GM23338 (cell line): ENCODE data around the gene NEU4. TPM values are rescaled to one million over a fixed set of nuclear protein-coding genes. Genes with fewer than 3 reads are reported as not detected.

ENCODE experiments used
- ATAC-seq: fragments of 200-7000 bp; cut with Tn5 transposase; 3 replicates; pipeline ENCODE4 v1.9.1; 2020
- DNase-seq: peaks from one replicate; pipeline ENCODE4 v3.0.0-alpha.2; 2015; ENCODE audit warnings: low spot score
- H2AFZ ChIP-seq: fragments of 200-600 bp; sonication (generic); 2 replicates; pipeline ENCODE4 v1.8.0; 2016; ENCODE audit warnings: antibody characterized with exemption, mild to moderate bottlenecking, moderate library complexity
- H3F3A ChIP-seq: fragments of 200-600 bp; sonication (generic); replicated peaks from 2 replicates; pipeline ENCODE4 v1.8.0; 2017; ENCODE audit warnings: antibody characterized with exemption, mixed run types, low read depth
- H3K27ac ChIP-seq: fragments of 200-600 bp; sonication (generic); 2 replicates; pipeline ENCODE4 v1.6.1; 2016; ENCODE audit warnings: low read depth
- H3K27me3 ChIP-seq: fragments of 200-600 bp; sonication (generic); 2 replicates; pipeline ENCODE4 v1.8.0; 2016; ENCODE audit warnings: mild to moderate bottlenecking, mixed run types, moderate library complexity; ENCODE audit not compliant: insufficient read depth
- H3K36me3 ChIP-seq: fragments of 200-600 bp; sonication (generic); 2 replicates; pipeline ENCODE4 v1.8.0; 2016; ENCODE audit warnings: mild to moderate bottlenecking; ENCODE audit not compliant: insufficient read depth
- H3K4me1 ChIP-seq: fragments of 200-600 bp; sonication (generic); 2 replicates; pipeline ENCODE4 v1.8.0; 2016; ENCODE audit warnings: mild to moderate bottlenecking, moderate library complexity; ENCODE audit not compliant: insufficient read depth
- H3K4me2 ChIP-seq: fragments of 200-600 bp; sonication (generic); 2 replicates; pipeline ENCODE4 v1.7.1; 2017; ENCODE audit warnings: mixed run types
- H3K4me3 ChIP-seq: fragments of 200-600 bp; sonication (generic); 2 replicates; pipeline ENCODE4 v1.6.1; 2016; ENCODE audit warnings: mixed run types
- H3K79me2 ChIP-seq: fragments of 200-600 bp; sonication (generic); replicated peaks from 2 replicates; pipeline ENCODE4 v1.8.0; 2017; ENCODE audit warnings: mild to moderate bottlenecking; ENCODE audit not compliant: insufficient read depth
- H3K9me2 ChIP-seq: fragments of 200-600 bp; sonication (generic); 2 replicates; pipeline ENCODE4 v1.8.0; 2017; ENCODE audit not compliant: insufficient read depth
- H4K20me1 ChIP-seq: fragments of 200-600 bp; sonication (generic); replicated peaks from 2 replicates; pipeline ENCODE4 v1.8.0; 2017; ENCODE audit warnings: mild to moderate bottlenecking; ENCODE audit not compliant: insufficient read depth
- H3K27ac Mint-ChIP-seq: 2 replicates; pipeline ENCODE4 v1.8.0; 2020; ENCODE audit warnings: inconsistent platforms, mild to moderate bottlenecking, moderate library complexity, mixed read lengths
- H3K27me3 Mint-ChIP-seq: 3 replicates; pipeline ENCODE4 v1.8.0; 2022; ENCODE audit warnings: low read depth, mild to moderate bottlenecking, moderate library complexity, mixed read lengths, inconsistent platforms; ENCODE audit not compliant: insufficient read depth, poor library complexity
- H3K36me3 Mint-ChIP-seq: 3 replicates; pipeline ENCODE4 v1.8.0; 2021; ENCODE audit warnings: low read depth, mild to moderate bottlenecking, inconsistent platforms, moderate library complexity, mixed read lengths
- H3K4me1 Mint-ChIP-seq: 3 replicates; pipeline ENCODE4 v1.8.0; 2020; ENCODE audit warnings: mild to moderate bottlenecking, inconsistent platforms, mixed read lengths
- H3K4me3 Mint-ChIP-seq: 3 replicates; pipeline ENCODE4 v1.8.0; 2021; ENCODE audit warnings: moderate library complexity, mild to moderate bottlenecking, inconsistent platforms, mixed read lengths
- H3K9me3 Mint-ChIP-seq: 3 replicates; pipeline ENCODE4 v1.8.0; 2020; ENCODE audit warnings: moderate library complexity, mild to moderate bottlenecking, inconsistent platforms, mixed read lengths
- CREB1 ChIP-seq: fragments of 250-450 bp; sonication (Bioruptor Pico); IDR thresholded peaks from 2 replicates; pipeline ENCODE4 v1.5.0; 2020; ENCODE audit warnings: low read depth, mild to moderate bottlenecking, moderate library complexity
- EZH2 ChIP-seq: fragments of 200-600 bp; sonication (generic); IDR thresholded peaks from one replicate; pipeline ENCODE4 v1.8.0; 2017; ENCODE audit warnings: antibody characterized with exemption, mild to moderate bottlenecking, low read depth; ENCODE audit not compliant: unreplicated experiment
- EZH2phosphoT487 ChIP-seq: fragments of 200-600 bp; sonication (generic); IDR thresholded peaks from one replicate; pipeline ENCODE4 v1.8.1; 2018; ENCODE audit warnings: antibody characterized with exemption; ENCODE audit not compliant: unreplicated experiment
- JUNB ChIP-seq: IDR thresholded peaks from one replicate; pipeline ENCODE4 v1.6.1; 2016; ENCODE audit warnings: antibody characterized with exemption; ENCODE audit not compliant: unreplicated experiment
- NANOG ChIP-seq: IDR thresholded peaks from 2 replicates; pipeline ENCODE4 v1.6.1; 2016; ENCODE audit warnings: antibody characterized with exemption, borderline replicate concordance
- POLR2AphosphoS5 ChIP-seq: IDR thresholded peaks from 2 replicates; pipeline ENCODE4 v1.6.1; 2016; ENCODE audit warnings: antibody characterized with exemption, low read depth
- STAT1 ChIP-seq: IDR thresholded peaks from one replicate; pipeline ENCODE4 v1.6.1; 2016; ENCODE audit warnings: antibody characterized with exemption; ENCODE audit not compliant: unreplicated experiment
- ZNF114 ChIP-seq: fragments of 250-450 bp; sonication (Bioruptor Pico); IDR thresholded peaks from 2 replicates; pipeline ENCODE4 v1.5.0; 2020; ENCODE audit warnings: mild to moderate bottlenecking, moderate library complexity
- ZNF331 ChIP-seq: fragments of 250-450 bp; sonication (Bioruptor Pico); IDR thresholded peaks from 2 replicates; pipeline ENCODE4 v1.5.0; 2020; ENCODE audit warnings: low read depth, mild to moderate bottlenecking, moderate library complexity
- polyA plus RNA-seq: library from polyadenylated mRNA; unstranded; fragments of >200 nt; fragmentation: Nextera tagmentation; extraction: Ambion mirVana; gene quantifications from 2 replicates; pipeline ENCODE4 v1.2.1, GENCODE V29; 2016
- total RNA-seq: library from RNA; depleted of rRNA; stranded (reverse); fragments of >200 nt; shearing (Covaris generic); gene quantifications from 2 replicates; pipeline ENCODE4 v1.2.3, GENCODE V29; 2014
- TF ChIP-seq, protein P1 (sequence below): IDR thresholded peaks from one replicate; pipeline ENCODE4 v1.6.1; 2018; ENCODE audit warnings: antibody characterized with exemption; ENCODE audit not compliant: unreplicated experiment
- TF ChIP-seq, protein P2 (sequence below), 2 experiments: fragments of 200-600 bp in 1 of 2; sonication (generic) in 1 of 2; conservative IDR thresholded peaks; 2 replicates each; pipeline versions ENCODE4 v1.5.1 to v1.6.1; 2016 to 2017; ENCODE audit warnings: antibody characterized with exemption in 2 of 2, low read depth in 2 of 2, mild to moderate bottlenecking in 2 of 2, moderate library complexity in 1 of 2
- TF ChIP-seq, protein P3 (sequence below): IDR thresholded peaks from 2 replicates; pipeline ENCODE4 v1.6.1; 2016; ENCODE audit warnings: antibody characterized with exemption
- TF ChIP-seq, protein P4 (sequence below): fragments of 250-450 bp; sonication (Bioruptor Pico); IDR thresholded peaks from 2 replicates; pipeline ENCODE4 v1.5.0; 2020; ENCODE audit warnings: mild to moderate bottlenecking, moderate library complexity

Gene NEU4
- total and polyA plus RNA-seq, 2 experiments from 2014 or later = 0.29 to 1.2 TPM

DNA sequence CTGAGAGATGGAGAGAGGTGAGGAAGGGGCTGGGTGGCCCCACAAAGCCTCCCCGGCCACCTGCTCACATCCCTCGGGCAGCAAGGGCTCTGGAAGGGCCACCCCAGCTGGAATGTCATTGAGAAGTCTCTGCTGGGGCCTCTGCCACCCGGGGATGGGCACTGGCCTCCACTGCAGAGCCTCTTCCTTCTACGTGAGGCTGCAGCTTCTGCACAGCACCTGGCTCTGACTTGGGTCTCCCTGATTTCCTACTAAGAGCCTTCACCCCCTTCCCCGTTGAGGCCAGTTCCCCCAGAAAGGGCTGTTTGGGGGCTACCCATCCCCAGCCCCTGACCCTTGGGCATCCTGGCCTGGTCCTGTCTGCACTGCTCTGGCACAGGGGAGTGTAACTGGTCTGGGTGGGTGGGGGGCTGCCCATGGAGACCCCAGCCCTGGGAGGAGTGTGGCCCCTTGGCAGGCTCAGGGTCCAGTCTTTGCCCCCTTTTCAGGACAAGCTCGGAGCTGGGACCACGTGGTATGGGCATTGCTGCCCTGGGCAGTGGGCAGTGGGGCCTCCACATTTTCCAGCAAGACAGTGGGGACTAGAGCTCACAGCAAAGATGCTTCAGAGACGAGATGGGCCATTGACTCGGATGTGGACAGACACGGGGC is 44.1 kb downstream of the NEU4 start:
- no peaks in the 10 kb centered on the region for H3K9me2 ChIP-seq
- Mint-ChIP-seq H3K9me3 (no peaks in the 10 kb centered on the region; the same call in 2 of the 3 replicates), H3K4me3 (no peak overlapping the region), H3K27me3 (peaks cover 6% of the 10 kb centered on the region), H3K4me1 (no peaks in the 10 kb centered on the region), H3K27ac (no peak overlapping the region), H3K36me3 (no peaks in the 10 kb centered on the region)
- H3K27me3 ChIP-seq = no peaks in the 10 kb centered on the region
- DNase-seq = no peak
- no peak for ATAC-seq
- H3K4me2 ChIP-seq = no peak overlapping the region
- H3K4me1 ChIP-seq = no peaks in the 10 kb centered on the region
- H3K4me3 ChIP-seq = no peak overlapping the region
- no peaks in the 10 kb centered on the region for H4K20me1 ChIP-seq
- H2AFZ ChIP-seq = no peak overlapping the region
- no peaks in the 10 kb centered on the region for H3F3A ChIP-seq
- H3K79me2 ChIP-seq = no peaks in the 10 kb centered on the region
- TF ChIP-seq EZH2phosphoT487 = no peak
- TF ChIP-seq, protein P1, sequence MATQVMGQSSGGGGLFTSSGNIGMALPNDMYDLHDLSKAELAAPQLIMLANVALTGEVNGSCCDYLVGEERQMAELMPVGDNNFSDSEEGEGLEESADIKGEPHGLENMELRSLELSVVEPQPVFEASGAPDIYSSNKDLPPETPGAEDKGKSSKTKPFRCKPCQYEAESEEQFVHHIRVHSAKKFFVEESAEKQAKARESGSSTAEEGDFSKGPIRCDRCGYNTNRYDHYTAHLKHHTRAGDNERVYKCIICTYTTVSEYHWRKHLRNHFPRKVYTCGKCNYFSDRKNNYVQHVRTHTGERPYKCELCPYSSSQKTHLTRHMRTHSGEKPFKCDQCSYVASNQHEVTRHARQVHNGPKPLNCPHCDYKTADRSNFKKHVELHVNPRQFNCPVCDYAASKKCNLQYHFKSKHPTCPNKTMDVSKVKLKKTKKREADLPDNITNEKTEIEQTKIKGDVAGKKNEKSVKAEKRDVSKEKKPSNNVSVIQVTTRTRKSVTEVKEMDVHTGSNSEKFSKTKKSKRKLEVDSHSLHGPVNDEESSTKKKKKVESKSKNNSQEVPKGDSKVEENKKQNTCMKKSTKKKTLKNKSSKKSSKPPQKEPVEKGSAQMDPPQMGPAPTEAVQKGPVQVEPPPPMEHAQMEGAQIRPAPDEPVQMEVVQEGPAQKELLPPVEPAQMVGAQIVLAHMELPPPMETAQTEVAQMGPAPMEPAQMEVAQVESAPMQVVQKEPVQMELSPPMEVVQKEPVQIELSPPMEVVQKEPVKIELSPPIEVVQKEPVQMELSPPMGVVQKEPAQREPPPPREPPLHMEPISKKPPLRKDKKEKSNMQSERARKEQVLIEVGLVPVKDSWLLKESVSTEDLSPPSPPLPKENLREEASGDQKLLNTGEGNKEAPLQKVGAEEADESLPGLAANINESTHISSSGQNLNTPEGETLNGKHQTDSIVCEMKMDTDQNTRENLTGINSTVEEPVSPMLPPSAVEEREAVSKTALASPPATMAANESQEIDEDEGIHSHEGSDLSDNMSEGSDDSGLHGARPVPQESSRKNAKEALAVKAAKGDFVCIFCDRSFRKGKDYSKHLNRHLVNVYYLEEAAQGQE = no peak
- TF ChIP-seq, protein P2, sequence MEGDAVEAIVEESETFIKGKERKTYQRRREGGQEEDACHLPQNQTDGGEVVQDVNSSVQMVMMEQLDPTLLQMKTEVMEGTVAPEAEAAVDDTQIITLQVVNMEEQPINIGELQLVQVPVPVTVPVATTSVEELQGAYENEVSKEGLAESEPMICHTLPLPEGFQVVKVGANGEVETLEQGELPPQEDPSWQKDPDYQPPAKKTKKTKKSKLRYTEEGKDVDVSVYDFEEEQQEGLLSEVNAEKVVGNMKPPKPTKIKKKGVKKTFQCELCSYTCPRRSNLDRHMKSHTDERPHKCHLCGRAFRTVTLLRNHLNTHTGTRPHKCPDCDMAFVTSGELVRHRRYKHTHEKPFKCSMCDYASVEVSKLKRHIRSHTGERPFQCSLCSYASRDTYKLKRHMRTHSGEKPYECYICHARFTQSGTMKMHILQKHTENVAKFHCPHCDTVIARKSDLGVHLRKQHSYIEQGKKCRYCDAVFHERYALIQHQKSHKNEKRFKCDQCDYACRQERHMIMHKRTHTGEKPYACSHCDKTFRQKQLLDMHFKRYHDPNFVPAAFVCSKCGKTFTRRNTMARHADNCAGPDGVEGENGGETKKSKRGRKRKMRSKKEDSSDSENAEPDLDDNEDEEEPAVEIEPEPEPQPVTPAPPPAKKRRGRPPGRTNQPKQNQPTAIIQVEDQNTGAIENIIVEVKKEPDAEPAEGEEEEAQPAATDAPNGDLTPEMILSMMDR (conservative IDR thresholded peaks at IDR 0.05; ENCODE audit: low read depth in 2 of 2) = no peak
- TF ChIP-seq EZH2 = no peak
- no peak for TF ChIP-seq STAT1
- TF ChIP-seq NANOG = no peak
- no peak for TF ChIP-seq JUNB
- TF ChIP-seq POLR2AphosphoS5 = no peak
- TF ChIP-seq, protein P3, sequence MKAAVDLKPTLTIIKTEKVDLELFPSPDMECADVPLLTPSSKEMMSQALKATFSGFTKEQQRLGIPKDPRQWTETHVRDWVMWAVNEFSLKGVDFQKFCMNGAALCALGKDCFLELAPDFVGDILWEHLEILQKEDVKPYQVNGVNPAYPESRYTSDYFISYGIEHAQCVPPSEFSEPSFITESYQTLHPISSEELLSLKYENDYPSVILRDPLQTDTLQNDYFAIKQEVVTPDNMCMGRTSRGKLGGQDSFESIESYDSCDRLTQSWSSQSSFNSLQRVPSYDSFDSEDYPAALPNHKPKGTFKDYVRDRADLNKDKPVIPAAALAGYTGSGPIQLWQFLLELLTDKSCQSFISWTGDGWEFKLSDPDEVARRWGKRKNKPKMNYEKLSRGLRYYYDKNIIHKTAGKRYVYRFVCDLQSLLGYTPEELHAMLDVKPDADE = no peak
- TF ChIP-seq ZNF114 (CRISPR knock-in tag) = no peak
- no peak for TF ChIP-seq CREB1
- TF ChIP-seq, protein P4, sequence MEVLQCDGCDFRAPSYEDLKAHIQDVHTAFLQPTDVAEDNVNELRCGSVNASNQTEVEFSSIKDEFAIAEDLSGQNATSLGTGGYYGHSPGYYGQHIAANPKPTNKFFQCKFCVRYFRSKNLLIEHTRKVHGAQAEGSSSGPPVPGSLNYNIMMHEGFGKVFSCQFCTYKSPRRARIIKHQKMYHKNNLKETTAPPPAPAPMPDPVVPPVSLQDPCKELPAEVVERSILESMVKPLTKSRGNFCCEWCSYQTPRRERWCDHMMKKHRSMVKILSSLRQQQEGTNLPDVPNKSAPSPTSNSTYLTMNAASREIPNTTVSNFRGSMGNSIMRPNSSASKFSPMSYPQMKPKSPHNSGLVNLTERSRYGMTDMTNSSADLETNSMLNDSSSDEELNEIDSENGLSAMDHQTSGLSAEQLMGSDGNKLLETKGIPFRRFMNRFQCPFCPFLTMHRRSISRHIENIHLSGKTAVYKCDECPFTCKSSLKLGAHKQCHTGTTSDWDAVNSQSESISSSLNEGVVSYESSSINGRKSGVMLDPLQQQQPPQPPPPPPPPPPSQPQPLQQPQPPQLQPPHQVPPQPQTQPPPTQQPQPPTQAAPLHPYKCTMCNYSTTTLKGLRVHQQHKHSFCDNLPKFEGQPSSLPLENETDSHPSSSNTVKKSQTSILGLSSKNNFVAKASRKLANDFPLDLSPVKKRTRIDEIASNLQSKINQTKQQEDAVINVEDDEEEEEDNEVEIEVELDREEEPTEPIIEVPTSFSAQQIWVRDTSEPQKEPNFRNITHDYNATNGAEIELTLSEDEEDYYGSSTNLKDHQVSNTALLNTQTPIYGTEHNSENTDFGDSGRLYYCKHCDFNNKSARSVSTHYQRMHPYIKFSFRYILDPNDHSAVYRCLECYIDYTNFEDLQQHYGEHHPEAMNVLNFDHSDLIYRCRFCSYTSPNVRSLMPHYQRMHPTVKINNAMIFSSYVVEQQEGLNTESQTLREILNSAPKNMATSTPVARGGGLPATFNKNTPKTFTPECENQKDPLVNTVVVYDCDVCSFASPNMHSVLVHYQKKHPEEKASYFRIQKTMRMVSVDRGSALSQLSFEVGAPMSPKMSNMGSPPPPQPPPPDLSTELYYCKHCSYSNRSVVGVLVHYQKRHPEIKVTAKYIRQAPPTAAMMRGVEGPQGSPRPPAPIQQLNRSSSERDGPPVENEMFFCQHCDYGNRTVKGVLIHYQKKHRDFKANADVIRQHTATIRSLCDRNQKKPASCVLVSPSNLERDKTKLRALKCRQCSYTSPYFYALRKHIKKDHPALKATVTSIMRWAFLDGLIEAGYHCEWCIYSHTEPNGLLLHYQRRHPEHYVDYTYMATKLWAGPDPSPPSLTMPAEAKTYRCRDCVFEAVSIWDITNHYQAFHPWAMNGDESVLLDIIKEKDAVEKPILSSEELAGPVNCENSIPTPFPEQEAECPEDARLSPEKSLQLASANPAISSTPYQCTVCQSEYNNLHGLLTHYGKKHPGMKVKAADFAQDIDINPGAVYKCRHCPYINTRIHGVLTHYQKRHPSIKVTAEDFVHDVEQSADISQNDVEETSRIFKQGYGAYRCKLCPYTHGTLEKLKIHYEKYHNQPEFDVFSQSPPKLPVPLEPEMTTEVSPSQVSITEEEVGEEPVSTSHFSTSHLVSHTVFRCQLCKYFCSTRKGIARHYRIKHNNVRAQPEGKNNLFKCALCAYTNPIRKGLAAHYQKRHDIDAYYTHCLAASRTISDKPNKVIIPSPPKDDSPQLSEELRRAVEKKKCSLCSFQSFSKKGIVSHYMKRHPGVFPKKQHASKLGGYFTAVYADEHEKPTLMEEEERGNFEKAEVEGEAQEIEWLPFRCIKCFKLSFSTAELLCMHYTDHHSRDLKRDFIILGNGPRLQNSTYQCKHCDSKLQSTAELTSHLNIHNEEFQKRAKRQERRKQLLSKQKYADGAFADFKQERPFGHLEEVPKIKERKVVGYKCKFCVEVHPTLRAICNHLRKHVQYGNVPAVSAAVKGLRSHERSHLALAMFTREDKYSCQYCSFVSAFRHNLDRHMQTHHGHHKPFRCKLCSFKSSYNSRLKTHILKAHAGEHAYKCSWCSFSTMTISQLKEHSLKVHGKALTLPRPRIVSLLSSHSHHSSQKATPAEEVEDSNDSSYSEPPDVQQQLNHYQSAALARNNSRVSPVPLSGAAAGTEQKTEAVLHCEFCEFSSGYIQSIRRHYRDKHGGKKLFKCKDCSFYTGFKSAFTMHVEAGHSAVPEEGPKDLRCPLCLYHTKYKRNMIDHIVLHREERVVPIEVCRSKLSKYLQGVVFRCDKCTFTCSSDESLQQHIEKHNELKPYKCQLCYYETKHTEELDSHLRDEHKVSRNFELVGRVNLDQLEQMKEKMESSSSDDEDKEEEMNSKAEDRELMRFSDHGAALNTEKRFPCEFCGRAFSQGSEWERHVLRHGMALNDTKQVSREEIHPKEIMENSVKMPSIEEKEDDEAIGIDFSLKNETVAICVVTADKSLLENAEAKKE (CRISPR knock-in tag) = no peak
- TF ChIP-seq ZNF331 (CRISPR knock-in tag) = no peak
- no peaks in the 10 kb centered on the region for H3K36me3 ChIP-seq
- H3K27ac ChIP-seq = no peak overlapping the region
